Right cardiac atrium (tissue), 5 donors: ENCODE data around the gene PLA2G5. TPM values are rescaled to one million over a fixed set of nuclear protein-coding genes. Genes with fewer than 3 reads are reported as not detected.

ENCODE experiments used
- ATAC-seq, 2 donors: fragments of 200-7000 bp; cut with Tn5 transposase; one replicate each; pipeline versions ENCODE4 v1.8.0 to v1.9.1; 2020; ENCODE audit warnings: moderate library complexity in 2 of 2, mild to moderate bottlenecking in 1 of 2
- DNase-seq, 3 donors: peaks; one replicate each; pipeline ENCODE4 v3.0.0-alpha.2; 2020
- H3K27ac ChIP-seq: one replicate; pipeline ENCODE4 v1.5.1; 2013; ENCODE audit warnings: mild to moderate bottlenecking, low read length, control low read depth, moderate library complexity
- H3K27me3 ChIP-seq: one replicate; pipeline ENCODE4 v1.6.1; 2013; ENCODE audit not compliant: control insufficient read depth, insufficient read depth
- H3K4me1 ChIP-seq: one replicate; pipeline ENCODE4 v1.6.1; 2013; ENCODE audit warnings: low read length; ENCODE audit not compliant: control insufficient read depth, insufficient read depth
- H3K4me3 ChIP-seq: one replicate; pipeline ENCODE4 v1.5.1; 2013; ENCODE audit warnings: low read length, control low read depth
- H3K9me3 ChIP-seq: one replicate; pipeline ENCODE4 v1.6.1; 2013; ENCODE audit warnings: low read length; ENCODE audit not compliant: control insufficient read depth
- WGBS: extraction: QIAGEN DNeasy Blood & Tissue Kit; methylation state at CpG from one replicate; pipeline ENCODE4 v1.1.7; 2013; 5-methylcytosine and 5-hydroxymethylcytosine counted together
- intact Hi-C, 4 donors: fragments of 100-400 bp; cut with DNase I; formaldehyde crosslinking; loops; one replicate each; pipeline versions ENCODE4 v1.11.0 to v1.14.0; 2022 to 2023
- polyA plus RNA-seq: library from polyadenylated mRNA; stranded (reverse); fragments of 200-250 nt; gene quantifications from one replicate; pipeline ENCODE4 v1.2.3, GENCODE V29; 2013
- total RNA-seq, 4 donors: library from RNA; stranded (reverse); fragmentation: NEBNext Ultra II Directional; extraction: Animal tissue kit (Norgen Biotek cat#: 25700); gene quantifications; one replicate each; pipeline ENCODE4 v1.2.1, GENCODE V29; 2021
- donor health status: healthy with polysubstance abuse.
- donor health status: DM: no; HTN: yes; CAD: no.
- donor health status: DM: no; HTN: no; CAD: no.
- donor health status: DM: no; HTN: yes; CAD: no; lungs with severe emphysema.
- donor health status: DM: yes; HTN: yes; CAD: no.

The PLA2G5 gene
- total and polyA plus RNA-seq, 5 donors: 91.6 to 165 (median 103) TPM

DNA sequence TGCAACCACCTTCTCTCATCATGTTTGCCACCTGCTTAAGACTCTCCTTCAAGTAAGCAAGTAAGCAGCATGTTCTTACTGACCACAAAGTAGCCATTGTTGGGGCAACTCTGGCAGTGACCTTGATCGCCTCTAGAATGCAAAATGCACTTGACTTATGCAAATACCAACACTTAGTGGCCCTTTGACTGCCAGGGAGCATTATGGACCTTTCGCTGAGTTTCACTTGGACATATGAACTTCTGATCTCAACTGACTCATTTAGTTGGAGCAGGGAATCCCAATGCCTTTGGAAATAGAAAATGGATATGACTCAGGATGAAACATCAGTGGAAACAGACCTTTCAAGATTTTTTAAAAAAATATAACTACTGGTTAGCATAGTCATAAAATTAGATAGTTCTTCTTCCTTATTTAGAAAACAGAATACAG, 6.1 kb upstream of the PLA2G5 start:
- Histone ChIP-seq H3K4me1 (peaks cover 4% of the 10 kb centered on the region), H3K27me3 (no peaks in the 10 kb centered on the region), H3K9me3 (no peaks in the 10 kb centered on the region), H3K4me3 (no peak overlapping the region), H3K27ac (no peak overlapping the region)
- intact Hi-C loops: no loop called here
- WGBS: 87% methylated on average over 2 of the region's 2 CpGs
- DNase-seq (no peak), ATAC-seq (no peak)

DNA sequence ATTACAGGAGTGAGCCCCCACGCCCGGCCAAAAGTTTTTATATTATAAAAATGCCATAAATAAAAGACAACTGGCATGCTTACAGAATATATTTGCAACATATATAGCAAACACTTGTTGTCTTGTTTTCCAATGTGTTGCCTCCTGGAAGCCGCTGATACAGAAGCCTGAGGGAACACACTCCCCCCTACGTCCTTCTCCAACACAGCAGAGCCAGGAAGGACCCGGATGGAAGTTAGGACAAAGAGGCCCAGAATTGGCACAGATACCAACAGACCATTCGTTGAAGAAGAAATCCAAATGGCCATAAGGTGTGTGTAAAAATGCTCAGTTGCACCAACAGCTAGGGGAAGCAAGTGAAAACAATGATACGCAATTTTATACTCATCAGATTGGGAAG, 1.3 kb upstream of the PLA2G5 start:
- Histone ChIP-seq H3K4me1 (peaks cover 9% of the 10 kb centered on the region), H3K27ac (no peak overlapping the region), H3K4me3 (no peak overlapping the region), H3K27me3 (no peaks in the 10 kb centered on the region), H3K9me3 (no peaks in the 10 kb centered on the region)
- 74% methylated on average over 7 of the region's 7 CpGs for WGBS
- DNase-seq (no peak), ATAC-seq (no peak)
- intact Hi-C loops: no loop called here

DNA sequence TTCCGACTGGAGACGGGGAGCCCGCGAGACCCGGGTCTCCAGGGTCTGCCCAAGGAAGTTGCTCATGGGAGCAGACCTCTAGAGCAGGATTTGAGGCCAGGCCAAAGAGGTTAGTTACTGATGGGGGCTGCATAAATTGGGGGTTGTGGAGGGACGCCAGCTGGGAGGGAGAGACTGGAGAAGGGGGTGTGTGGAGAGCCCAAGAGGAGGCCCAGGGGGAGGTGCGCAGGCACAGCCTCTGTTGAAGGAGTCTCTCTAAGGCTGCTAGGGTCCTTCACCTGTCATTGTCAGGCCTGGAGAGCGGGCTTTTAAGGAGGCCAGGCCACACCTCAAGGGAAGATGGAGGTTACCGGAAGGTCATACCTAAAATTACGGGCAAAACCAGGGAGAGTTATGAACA, 363 bp downstream of the PLA2G5 start:
- ATAC-seq: peak; percentile 36 to 50
- intact Hi-C loops: loop anchor here in 1 of 4 donors (10.0 kb wide), 1 partner anchor 96 kb away; the partner anchor contains the start of gene PLA2G2A
- H3K9me3 ChIP-seq: no peaks in the 10 kb centered on the region
- H3K4me1 ChIP-seq: peaks cover 15% of the 10 kb centered on the region
- no peaks in the 10 kb centered on the region for H3K27me3 ChIP-seq
- peak overlapping the region; percentile 96 for H3K27ac ChIP-seq
- peak in 2 of 3 donors; percentile 57 to 67 for DNase-seq
- WGBS: 45% methylated on average over 10 of the region's 10 CpGs
- peak overlapping the region; percentile 32 for H3K4me3 ChIP-seq

- no peaks in the 10 kb centered on the region for H3K27me3 ChIP-seq
- WGBS: 70% methylated on average over 6 of the region's 6 CpGs
- DNase-seq (no peak), ATAC-seq (no peak)
- intact Hi-C loops: loop anchor here in 1 of 4 donors (10.0 kb wide), 1 partner anchor 97 kb away; the partner anchor contains the start of gene PLA2G2A
- no peaks in the 10 kb centered on the region for H3K9me3 ChIP-seq
- H3K4me1 ChIP-seq: peaks cover 15% of the 10 kb centered on the region
- no peak overlapping the region for H3K27ac ChIP-seq
- H3K4me3 ChIP-seq: peak overlapping the region; percentile 32
Measured at GRCh38 chr1:20071416-20071815, 1.4 kb downstream of the PLA2G5 start.

DNA sequence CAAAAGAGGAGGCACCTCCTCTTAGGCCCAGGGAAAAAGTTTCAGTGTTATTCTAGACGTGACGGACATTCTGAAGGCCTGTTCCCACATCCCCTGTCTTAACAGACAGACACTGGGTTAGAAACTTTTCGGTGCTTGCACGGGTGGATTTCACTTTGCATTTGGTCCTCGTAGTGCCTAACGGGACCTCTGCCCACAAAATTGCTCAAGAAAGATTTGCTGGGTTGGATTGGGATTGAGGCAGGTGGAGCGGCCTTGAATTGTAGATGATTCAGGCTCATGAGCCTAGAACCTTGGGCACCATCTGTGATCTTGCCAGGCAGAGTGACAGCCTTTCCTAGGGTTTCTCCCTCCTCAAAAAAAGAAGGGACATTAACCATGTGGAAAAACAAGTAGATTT, 2.8 kb downstream of the PLA2G5 start:
- intact Hi-C loops: loop anchor here in 1 of 4 donors (10.0 kb wide), 1 partner anchor 98 kb away; the partner anchor contains the start of gene PLA2G2A
- 74% methylated on average over 7 of the region's 7 CpGs for WGBS
- peak overlapping the region; percentile 44 for H3K27ac ChIP-seq
- no peak overlapping the region for H3K4me3 ChIP-seq
- DNase-seq (no peak), ATAC-seq (no peak)
- peaks cover 13% of the 10 kb centered on the region for H3K4me1 ChIP-seq
- no peaks in the 10 kb centered on the region for H3K9me3 ChIP-seq
- H3K27me3 ChIP-seq: no peaks in the 10 kb centered on the region

- no peak for DNase-seq
- Histone ChIP-seq H3K27me3 (no peaks in the 10 kb centered on the region), H3K9me3 (no peaks in the 10 kb centered on the region), H3K27ac (no peak overlapping the region), H3K4me1 (peaks cover 15% of the 10 kb centered on the region), H3K4me3 (no peak overlapping the region)
- ATAC-seq: no peak
- WGBS: 89% methylated on average over 2 of the region's 2 CpGs
- intact Hi-C loops: loop anchor here in 1 of 4 donors (10.0 kb wide), 1 partner anchor 98 kb away; the partner anchor contains the start of gene PLA2G2A
Measured at GRCh38 chr1:20073256-20073655, 3.3 kb downstream of the PLA2G5 start.

DNA sequence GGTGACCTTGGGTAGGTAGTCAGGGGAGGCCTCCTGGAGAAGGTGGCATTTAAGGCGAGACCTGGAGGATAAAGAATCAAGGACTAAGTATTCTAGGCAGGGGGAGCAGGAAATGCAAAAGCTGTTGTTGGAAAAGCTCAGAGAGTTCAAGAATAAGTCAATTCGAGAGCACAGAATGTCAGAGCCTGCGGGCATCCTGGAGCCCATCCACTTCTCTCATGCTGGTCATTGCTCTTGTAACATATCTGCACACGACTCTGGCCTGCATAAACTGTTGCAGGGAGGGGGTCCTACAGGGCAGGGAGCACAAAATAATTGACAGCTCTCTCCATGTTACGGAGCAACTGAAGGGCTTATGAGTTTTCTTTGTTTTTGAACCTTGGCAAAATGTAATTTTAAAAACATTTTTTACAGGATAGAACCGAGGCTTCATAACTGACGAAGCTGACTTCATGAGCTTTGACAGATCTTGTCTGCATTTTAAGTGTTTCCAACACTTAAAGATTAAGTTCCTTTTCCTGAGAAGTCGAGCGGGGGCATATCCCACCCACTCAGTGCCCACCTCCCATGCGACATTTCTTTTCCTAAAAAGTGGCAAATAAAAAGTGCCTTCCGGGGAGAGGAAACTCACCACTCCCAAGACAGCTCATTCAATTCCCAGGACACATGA, 4.2 kb downstream of the PLA2G5 start:
- peaks cover 15% of the 10 kb centered on the region for H3K4me1 ChIP-seq
- 42% methylated on average over 11 of the region's 11 CpGs for WGBS
- DNase-seq (no peak), ATAC-seq (no peak)
- no peaks in the 10 kb centered on the region for H3K9me3 ChIP-seq
- H3K4me3 ChIP-seq: no peak overlapping the region
- no peaks in the 10 kb centered on the region for H3K27me3 ChIP-seq
- H3K27ac ChIP-seq: no peak overlapping the region
- intact Hi-C loops: loop anchor here in 1 of 4 donors (10.0 kb wide), 1 partner anchor 99 kb away; the partner anchor contains the start of gene PLA2G2A

- peaks cover 15% of the 10 kb centered on the region for H3K4me1 ChIP-seq
- ATAC-seq (peak; percentile 2 to 18), DNase-seq (peak in 1 of 3 donors; percentile 66)
- no peak overlapping the region for H3K4me3 ChIP-seq
- H3K27me3 ChIP-seq: no peaks in the 10 kb centered on the region
- intact Hi-C loops: loop anchor here in 1 of 4 donors (10.0 kb wide), 1 partner anchor 100 kb away; the partner anchor contains the start of gene PLA2G2A
- H3K27ac ChIP-seq: peak overlapping the region; percentile 29
- H3K9me3 ChIP-seq: no peaks in the 10 kb centered on the region
- 40% methylated on average over 8 of the region's 8 CpGs for WGBS
Measured at GRCh38 chr1:20074725-20075171, 4.8 kb downstream of the PLA2G5 start.

- ATAC-seq (no peak), DNase-seq (no peak)
- Histone ChIP-seq H3K4me3 (no peak overlapping the region), H3K27ac (peak overlapping the region; percentile 29), H3K27me3 (no peaks in the 10 kb centered on the region), H3K4me1 (peaks cover 16% of the 10 kb centered on the region), H3K9me3 (no peaks in the 10 kb centered on the region)
- intact Hi-C loops: loop anchor here in 1 of 4 donors (10.0 kb wide), 1 partner anchor 101 kb away; the partner anchor contains the start of gene PLA2G2A
- WGBS: 83% methylated on average over 2 of the region's 2 CpGs
Measured at GRCh38 chr1:20075345-20075744, 5.4 kb downstream of the PLA2G5 start.

- DNase-seq (no peak), ATAC-seq (no peak)
- intact Hi-C loops: loop anchor here in 1 of 4 donors (10.0 kb wide), 1 partner anchor 101 kb away; the partner anchor contains the start of gene PLA2G2A
- no peaks in the 10 kb centered on the region for H3K9me3 ChIP-seq
- H3K4me3 ChIP-seq: no peak overlapping the region
- 68% methylated on average over 5 of the region's 5 CpGs for WGBS
- H3K4me1 ChIP-seq: peaks cover 16% of the 10 kb centered on the region
- no peak overlapping the region for H3K27ac ChIP-seq
- no peaks in the 10 kb centered on the region for H3K27me3 ChIP-seq
Measured at GRCh38 chr1:20076223-20076622, 6.2 kb downstream of the PLA2G5 start.
